Upper lobe of left lung (tissue), 6 donors: ENCODE measurements around the gene GALNS. TPM values are rescaled to one million over a fixed set of nuclear protein-coding genes. Genes with fewer than 3 reads are reported as not detected.
"Not testable (repeated sequence)": the region's sequence is repeated elsewhere in the genome, so short reads cannot be mapped to it uniquely, and the experiment has no call there.

Experiments
- ATAC-seq, 2 donors: fragments of 200-7000 bp; cut with Tn5 transposase; one replicate each; pipeline ENCODE4 v1.9.1; 2022; ENCODE audit warnings: mild to moderate bottlenecking in 2 of 2, moderate library complexity in 2 of 2; ENCODE audit not compliant: low FRiP score in 2 of 2
- DNase-seq, 2 donors: peaks; one replicate each; pipeline ENCODE4 v3.0.0-alpha.2; 2019 to 2020
- H3K27ac ChIP-seq, 4 donors: fragments of 200-600 bp; sonication (generic); one replicate each; pipeline ENCODE4 v1.5.1; 2016 to 2019
- H3K27me3 ChIP-seq, 4 donors: fragments of 200-600 bp; sonication (generic); one replicate each; pipeline ENCODE4 v1.5.1; 2017 to 2019
- H3K36me3 ChIP-seq, 4 donors: fragments of 200-600 bp; sonication (generic); one replicate each; pipeline ENCODE4 v1.5.1; 2016 to 2019
- H3K4me1 ChIP-seq, 4 donors: fragments of 200-600 bp; sonication (generic); one replicate each; pipeline ENCODE4 v1.5.1; 2018 to 2019
- H3K4me3 ChIP-seq, 4 donors: fragments of 200-600 bp; sonication (generic); one replicate each; pipeline ENCODE4 v1.5.1; 2017 to 2019; ENCODE audit warnings: mild to moderate bottlenecking in 2 of 4, moderate library complexity in 1 of 4
- H3K9me3 ChIP-seq, 4 donors: fragments of 200-600 bp; sonication (generic); one replicate each; pipeline ENCODE4 v1.5.1; 2018 to 2019
- EP300 ChIP-seq, 4 donors: sonication (generic); formaldehyde crosslinking; IDR thresholded peaks; one replicate each; pipeline ENCODE4 v1.5.1; 2017; ENCODE audit warnings: antibody characterized with exemption in 4 of 4, control low read depth in 2 of 4
- POLR2A ChIP-seq, 4 donors: fragments of 450-650 bp; IDR thresholded peaks; one replicate each; pipeline ENCODE4 v1.5.1; 2016 to 2017; ENCODE audit warnings: antibody characterized with exemption in 4 of 4, mild to moderate bottlenecking in 2 of 4
- POLR2AphosphoS5 ChIP-seq, 2 donors: sonication (generic); formaldehyde crosslinking; IDR thresholded peaks; one replicate each; pipeline ENCODE4 v1.5.1; 2017; ENCODE audit warnings: antibody characterized with exemption in 2 of 2
- WGBS, 2 donors: methylation state at CpG; one replicate each; pipeline ENCODE4 v1.1.5; 2017 to 2018; 5-methylcytosine and 5-hydroxymethylcytosine counted together
- total RNA-seq, 6 donors: library from RNA; depleted of rRNA in 4 of 6; stranded (reverse); fragments of >200 nt in 4 of 6; gene quantifications; one replicate each; pipeline versions ENCODE4 v1.1.0 to v1.2.1, GENCODE V29; 2016 to 2021
- TF ChIP-seq, protein P1 (sequence below), 6 experiments: fragments of 450-650 bp in 4 of 6; fragments of 200-600 bp in 2 of 6; sonication (generic) in 2 of 6; IDR thresholded peaks; one replicate each; pipeline ENCODE4 v1.5.1; 2016 to 2019; ENCODE audit warnings: antibody characterized with exemption in 6 of 6
- donor health status: DM: no; HTN: no; CAD: no; lungs with moderate emphysema.
- donor health status: DM: no; HTN: yes; CAD: no; lungs with severe emphysema.

GALNS gene
- total RNA-seq, 6 donors from 2014 or later, result 24.8 to 140 (median 45.6) TPM

DNA sequence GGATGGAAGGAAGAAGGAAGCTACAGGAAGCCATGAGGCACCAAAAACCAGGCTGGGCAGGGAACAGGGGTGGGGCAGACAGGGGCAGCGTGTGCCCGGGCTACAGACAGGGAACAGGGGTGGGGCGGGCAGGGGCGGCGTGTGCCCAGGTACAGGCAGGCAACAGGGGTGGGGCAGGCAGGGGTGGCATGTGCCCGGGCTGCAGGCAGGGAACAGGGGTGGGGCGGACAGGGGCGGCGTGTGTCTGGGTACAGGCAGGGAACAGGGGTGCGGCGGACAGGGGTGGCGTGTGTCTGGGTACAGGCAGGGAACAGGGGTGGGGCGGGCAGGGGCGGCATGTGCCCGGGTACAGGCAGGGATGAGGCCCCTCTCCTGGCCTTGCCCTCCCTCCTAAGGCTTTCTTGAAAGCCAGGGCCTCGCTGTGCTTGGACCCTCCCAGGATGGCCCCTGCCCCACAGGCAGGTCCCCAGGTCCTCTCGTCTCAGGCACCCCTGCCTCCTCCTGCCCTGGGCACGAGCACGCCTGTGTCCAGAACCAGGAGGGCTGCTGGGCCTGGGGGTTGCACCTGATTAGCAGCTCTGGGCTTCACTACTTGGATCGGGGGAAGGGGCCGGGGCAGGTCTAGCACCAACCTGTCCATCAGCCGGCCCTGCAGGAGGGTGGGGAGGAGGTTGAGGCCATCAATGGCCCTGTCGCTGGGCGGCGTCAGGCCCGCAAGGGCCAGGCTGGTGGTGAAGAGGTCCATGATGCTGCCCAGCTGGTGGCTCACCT is 30.5 kb downstream of the GALNS start:
- no peaks in the 10 kb centered on the region for H3K27me3 ChIP-seq
- DNase-seq, result peak in 1 of 2 donors; percentile 57
- no peak for ATAC-seq
- H3K4me1 ChIP-seq, result peaks cover 0 to 3% (median 0%) of the 10 kb centered on the region in 4 donors
- no peak overlapping the region for H3K4me3 ChIP-seq
- no peak overlapping the region for H3K27ac ChIP-seq
- H3K9me3 ChIP-seq, result no peaks in the 10 kb centered on the region
- TF ChIP-seq, protein P1, sequence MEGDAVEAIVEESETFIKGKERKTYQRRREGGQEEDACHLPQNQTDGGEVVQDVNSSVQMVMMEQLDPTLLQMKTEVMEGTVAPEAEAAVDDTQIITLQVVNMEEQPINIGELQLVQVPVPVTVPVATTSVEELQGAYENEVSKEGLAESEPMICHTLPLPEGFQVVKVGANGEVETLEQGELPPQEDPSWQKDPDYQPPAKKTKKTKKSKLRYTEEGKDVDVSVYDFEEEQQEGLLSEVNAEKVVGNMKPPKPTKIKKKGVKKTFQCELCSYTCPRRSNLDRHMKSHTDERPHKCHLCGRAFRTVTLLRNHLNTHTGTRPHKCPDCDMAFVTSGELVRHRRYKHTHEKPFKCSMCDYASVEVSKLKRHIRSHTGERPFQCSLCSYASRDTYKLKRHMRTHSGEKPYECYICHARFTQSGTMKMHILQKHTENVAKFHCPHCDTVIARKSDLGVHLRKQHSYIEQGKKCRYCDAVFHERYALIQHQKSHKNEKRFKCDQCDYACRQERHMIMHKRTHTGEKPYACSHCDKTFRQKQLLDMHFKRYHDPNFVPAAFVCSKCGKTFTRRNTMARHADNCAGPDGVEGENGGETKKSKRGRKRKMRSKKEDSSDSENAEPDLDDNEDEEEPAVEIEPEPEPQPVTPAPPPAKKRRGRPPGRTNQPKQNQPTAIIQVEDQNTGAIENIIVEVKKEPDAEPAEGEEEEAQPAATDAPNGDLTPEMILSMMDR (IDR thresholded peaks at IDR 0.05), result no peak
- TF ChIP-seq POLR2A (IDR thresholded peaks at IDR 0.05), result no peak
- TF ChIP-seq POLR2AphosphoS5 (IDR thresholded peaks at IDR 0.05), result no peak
- TF ChIP-seq EP300 (IDR thresholded peaks at IDR 0.05), result no peak
- 91 to 93% methylated on average over 20 to 26 of the region's 26 CpGs for WGBS, 2 donors
- H3K36me3 ChIP-seq, result peaks cover 8 to 75% (median 46%) of the 10 kb centered on the region in 4 donors

DNA sequence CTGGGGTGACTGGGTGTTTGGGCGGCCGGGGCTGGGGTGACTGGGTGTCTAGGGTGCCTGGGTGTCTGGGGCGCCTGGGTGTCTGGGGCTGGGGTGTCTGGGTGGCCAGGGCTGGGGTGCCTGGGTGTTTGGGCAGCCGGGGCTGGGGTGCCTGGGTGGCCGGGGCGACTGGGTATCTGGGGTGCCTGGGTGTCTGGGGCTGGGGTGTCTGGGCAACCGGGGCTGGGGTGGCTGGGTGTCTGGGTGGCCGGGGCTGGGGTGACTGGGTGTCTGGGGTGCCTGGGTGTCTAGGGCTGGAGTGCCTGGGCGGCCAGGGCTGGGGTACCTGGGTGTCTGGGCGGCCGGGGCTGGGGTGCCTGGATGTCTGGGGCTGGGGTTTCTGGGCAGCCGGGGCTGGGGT is 31.6 kb downstream of the GALNS start:
- Histone ChIP-seq H3K4me3 (no peak overlapping the region), H3K36me3 (peaks cover 8 to 84% (median 53%) of the 10 kb centered on the region in 4 donors), H3K27ac (no peak overlapping the region), H3K27me3 (no peaks in the 10 kb centered on the region), H3K4me1 (peaks cover 0 to 3% (median 0%) of the 10 kb centered on the region in 4 donors), H3K9me3 (no peaks in the 10 kb centered on the region)
- WGBS, 2 donors, result 97% methylated on average over 11 of the region's 12 CpGs; no CpG with 5 or more reads in 1 of the 2 donors
- ATAC-seq, result no peak
- TF ChIP-seq EP300 (IDR thresholded peaks at IDR 0.05), result no peak
- TF ChIP-seq, protein P1 (IDR thresholded peaks at IDR 0.05), result no peak
- no peak for TF ChIP-seq POLR2AphosphoS5 (IDR thresholded peaks at IDR 0.05)
- TF ChIP-seq POLR2A (IDR thresholded peaks at IDR 0.05), result no peak
- DNase-seq, result no peak

DNA sequence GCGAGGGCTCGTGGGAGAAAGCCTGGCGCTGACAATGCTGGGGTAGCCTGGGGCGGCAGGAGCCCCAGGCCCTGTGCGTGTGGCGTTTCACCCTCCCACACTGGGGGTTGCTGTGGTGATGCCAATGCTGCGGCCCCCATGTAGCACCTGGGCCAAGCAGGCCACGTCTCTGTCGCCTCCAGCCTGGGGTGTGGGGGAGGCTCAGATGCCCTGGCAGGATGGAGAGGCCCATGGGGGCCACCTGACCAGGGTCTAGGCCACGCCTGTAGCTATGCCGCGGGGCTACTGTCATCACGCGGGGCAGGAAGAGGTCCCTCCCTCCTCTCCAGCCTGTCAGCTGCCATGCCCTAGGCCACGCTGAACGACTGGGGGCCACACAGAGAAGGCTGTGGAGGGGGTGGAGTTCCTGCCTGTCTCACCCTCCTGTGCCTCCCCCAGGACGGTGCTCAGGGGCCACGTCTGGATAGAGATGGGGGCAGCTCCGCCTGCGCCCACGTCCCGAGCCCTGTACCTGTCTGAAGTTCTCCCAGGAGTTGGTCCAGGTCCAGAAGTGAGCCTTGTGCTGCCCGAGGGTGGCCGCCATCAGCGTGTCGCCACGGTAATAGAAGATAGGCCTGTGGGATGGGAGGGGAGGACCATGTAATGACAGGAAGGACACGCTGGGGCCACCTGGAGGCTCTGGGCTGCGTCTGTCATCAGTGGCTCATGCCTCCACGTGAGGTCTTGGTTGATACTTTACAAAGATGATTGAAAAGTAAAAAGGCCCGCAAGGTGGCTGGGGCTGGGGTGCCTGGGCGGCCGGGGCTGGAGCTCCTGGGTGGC is 32.3 kb downstream of the GALNS start:
- DNase-seq (peak in 1 of 2 donors; percentile 63), ATAC-seq (no peak)
- H3K4me3 ChIP-seq, result no peak overlapping the region
- TF ChIP-seq EP300 (IDR thresholded peaks at IDR 0.05) (no peak), POLR2A (IDR thresholded peaks at IDR 0.05) (no peak), POLR2AphosphoS5 (IDR thresholded peaks at IDR 0.05) (no peak)
- TF ChIP-seq, protein P1 (IDR thresholded peaks at IDR 0.05), result no peak
- H3K27ac ChIP-seq, result no peak overlapping the region
- 90 to 92% methylated on average over 17 to 33 of the region's 33 CpGs for WGBS, 2 donors
- no peaks in the 10 kb centered on the region for H3K4me1 ChIP-seq
- peaks cover 8 to 83% (median 53%) of the 10 kb centered on the region in 4 donors for H3K36me3 ChIP-seq
- no peaks in the 10 kb centered on the region for H3K27me3 ChIP-seq
- H3K9me3 ChIP-seq, result no peaks in the 10 kb centered on the region

DNA sequence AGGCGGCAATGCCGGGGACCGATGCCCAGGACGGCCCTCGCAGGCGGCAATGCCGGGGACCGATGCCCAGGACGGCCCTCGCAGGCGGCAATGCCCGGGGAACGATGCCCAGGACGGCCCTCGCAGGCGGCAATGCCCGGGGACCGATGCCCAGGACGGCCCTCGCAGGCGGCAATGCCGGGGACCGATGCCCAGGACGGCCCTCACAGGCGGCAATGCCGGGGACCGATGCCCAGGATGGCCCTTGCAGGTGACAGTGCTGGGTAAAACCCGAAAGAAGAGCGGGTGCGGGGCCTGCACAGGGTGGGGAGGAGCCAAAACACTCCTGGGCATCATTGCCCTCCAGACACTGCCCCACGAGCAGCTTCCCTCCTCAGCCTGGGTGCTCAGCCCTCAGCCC is 33.1 kb downstream of the GALNS start:
- not testable (repeated sequence) for H3K27ac ChIP-seq, H3K9me3 ChIP-seq, H3K4me1 ChIP-seq, ATAC-seq, H3K27me3 ChIP-seq, H3K4me3 ChIP-seq
- WGBS, 2 donors, result 97 to 98% methylated on average over 13 to 21 of the region's 31 CpGs
- peaks cover 8 to 77% (median 49%) of the 10 kb centered on the region in 4 donors for H3K36me3 ChIP-seq
- DNase-seq, result peak in 1 of 2 donors; percentile 54

DNA sequence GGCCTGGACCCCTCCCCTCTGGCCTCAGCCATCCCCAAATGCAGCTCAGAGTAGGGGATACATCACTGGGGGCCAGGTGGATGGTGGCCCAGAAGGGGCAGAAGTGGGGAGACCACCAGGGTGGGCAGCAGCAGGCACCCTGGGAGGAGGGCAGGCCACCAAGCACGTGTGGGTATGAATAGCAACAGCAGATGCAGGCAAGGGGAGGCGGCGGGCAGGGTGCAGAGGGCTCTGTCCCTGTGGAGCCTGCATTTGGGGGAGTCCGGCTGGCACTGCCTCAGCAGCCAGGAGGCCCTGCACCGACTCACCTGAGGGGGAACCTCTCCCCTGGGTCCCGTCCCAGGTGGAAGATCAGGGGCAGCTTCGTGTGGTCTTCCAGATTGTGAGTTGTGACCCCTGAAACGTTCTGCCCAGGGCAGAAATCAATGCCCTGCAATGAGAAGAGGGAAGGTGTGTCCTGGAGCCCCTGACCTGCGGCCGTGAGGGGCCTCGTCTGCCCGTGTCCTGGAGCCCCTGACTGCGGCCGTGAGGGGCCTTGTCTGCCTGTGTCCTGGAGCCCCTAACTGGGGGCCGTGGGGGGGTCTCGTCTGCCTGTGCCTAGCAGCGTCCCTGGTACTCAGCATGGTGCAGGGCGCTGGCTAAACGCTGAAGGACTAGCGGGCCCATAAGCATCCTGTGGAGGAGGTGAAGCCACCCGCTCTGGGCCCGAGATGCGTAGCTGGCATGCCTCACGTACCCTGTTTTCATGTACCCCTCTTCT is 34.3 kb downstream of the GALNS start:
- TF ChIP-seq POLR2A (IDR thresholded peaks at IDR 0.05), result no peak
- no peak for TF ChIP-seq EP300 (IDR thresholded peaks at IDR 0.05)
- no peak for TF ChIP-seq POLR2AphosphoS5 (IDR thresholded peaks at IDR 0.05)
- TF ChIP-seq, protein P1 (IDR thresholded peaks at IDR 0.05), result no peak
- ATAC-seq, result no peak
- H3K27ac ChIP-seq, result no peak overlapping the region
- H3K4me1 ChIP-seq, result no peaks in the 10 kb centered on the region
- H3K9me3 ChIP-seq, result no peaks in the 10 kb centered on the region
- H3K36me3 ChIP-seq, result peaks cover 8 to 67% (median 38%) of the 10 kb centered on the region in 4 donors
- H3K27me3 ChIP-seq, result no peaks in the 10 kb centered on the region
- peak in 1 of 2 donors; percentile 64 for DNase-seq
- 91 to 92% methylated on average over 15 to 24 of the region's 24 CpGs for WGBS, 2 donors
- H3K4me3 ChIP-seq, result no peak overlapping the region
